Stimulated activated CD8-positive, alpha-beta memory T cell treated with anti-CD3 and anti-CD28 coated beads, Interleukin-12 subunit alpha, Interleukin-12 subunit beta, amount 100 ng/mL, for 24 hours (primary cell): Measurements from ENCODE around the gene NDUFB4.

ENCODE experiments used
- DNase-seq: peaks from one replicate; pipeline ENCODE4 v3.0.0-alpha.2; 2020; ENCODE audit errors: extremely low read depth

The NDUFB4 gene

DNA sequence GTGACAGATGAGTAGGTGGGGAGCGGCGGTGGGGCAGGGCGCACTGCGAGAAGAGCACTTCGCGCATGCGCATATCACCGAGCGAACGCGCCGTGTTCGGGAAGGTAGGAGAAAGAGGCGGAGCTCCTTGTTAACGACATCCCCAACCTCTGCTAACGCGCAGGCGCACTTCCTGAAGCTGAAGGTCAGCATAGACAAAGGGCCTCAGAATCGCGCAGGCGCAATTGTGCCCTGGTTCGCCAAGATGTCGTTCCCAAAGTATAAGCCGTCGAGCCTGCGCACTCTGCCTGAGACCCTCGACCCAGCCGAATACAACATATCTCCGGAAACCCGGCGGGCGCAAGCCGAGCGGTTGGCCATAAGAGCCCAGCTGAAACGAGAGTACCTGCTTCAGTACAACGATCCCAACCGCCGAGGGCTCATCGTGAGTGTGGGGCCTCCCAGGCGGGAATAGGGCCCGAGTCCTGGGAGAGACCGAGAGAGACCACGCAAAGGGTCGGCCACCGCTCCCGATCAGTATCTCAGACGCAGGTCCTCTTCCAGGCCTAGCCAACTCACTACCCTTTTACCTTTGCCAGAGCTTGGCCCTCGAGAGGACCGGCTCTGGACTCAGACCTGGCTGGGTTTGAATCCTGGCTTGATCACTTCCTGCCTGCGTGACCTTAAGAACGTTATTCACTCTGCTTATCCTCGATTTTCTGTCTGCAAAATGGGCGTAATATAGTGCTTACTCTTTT is at the start of gene NDUFB4:
Gene NDUFB4 (plus strand): TSS at position 221 of the 737 bp plus-strand sequence. CDS start 24 bp downstream, at position 245.
- DNase-seq: peak; percentile 92

DNA sequence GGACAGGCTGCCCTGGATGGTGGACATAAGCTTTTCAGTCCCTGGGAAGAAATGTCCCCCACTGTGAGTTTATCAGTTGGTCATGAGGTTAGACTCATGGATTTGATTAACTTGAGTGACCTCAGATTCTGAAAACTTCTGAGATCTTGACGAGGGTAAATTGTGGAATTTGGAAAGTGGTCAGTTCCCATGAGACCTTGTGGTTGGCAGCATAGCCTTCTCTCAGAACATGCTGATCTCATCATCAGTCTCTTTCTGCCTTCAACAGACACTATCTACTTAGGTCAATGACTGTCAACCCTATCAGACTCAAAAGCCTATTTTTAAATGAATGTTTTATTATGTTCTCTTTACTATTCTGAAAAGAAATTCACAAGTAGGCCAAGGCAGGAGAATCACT is 45.6 kb upstream of the NDUFB4 start:
- no peak for DNase-seq

DNA sequence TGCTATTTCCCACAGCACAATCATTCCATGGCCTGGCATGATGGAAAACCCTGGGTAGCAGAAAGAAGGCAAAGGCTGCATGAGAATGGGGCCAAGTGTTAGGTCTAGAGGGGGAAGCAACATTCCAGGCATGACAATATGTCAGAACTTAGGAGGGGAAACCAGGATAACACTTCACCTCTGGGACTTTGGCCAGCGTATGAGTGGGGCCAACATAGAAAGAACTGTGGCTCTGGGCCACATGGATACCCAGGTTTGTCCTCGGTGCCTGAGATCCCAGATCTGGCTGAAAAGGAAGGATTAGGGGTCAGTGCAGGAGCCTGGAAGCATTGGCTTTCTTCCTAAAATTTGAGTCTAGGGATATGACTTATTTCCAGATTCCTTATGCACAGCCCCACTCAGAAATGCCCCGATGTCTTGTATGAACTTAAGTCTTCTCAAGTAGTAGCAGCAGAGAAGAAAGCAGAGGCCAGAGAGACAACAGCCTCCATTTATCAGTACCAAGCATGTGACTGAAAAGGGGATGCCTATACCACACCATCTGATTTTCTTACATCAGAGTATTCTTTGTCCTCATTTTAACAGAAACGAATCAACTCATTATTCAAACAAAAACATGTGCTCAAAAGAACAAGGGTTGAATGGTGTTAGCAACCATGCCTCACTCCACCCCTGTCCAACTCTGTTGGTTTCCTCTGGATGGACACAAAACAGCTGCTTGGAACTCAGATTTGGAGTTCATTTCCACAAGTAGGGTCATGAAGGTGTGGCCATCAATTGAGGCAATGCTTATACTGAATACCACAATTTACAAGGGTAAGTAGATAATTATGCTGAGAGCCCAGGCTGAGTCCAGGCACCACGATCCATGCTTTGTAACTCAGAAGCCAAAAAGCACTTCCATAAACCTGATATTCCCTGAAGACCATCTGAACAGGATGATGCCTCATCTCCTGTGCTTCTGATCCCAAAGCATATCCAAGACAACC is 43.7 kb upstream of the NDUFB4 start:
- no peak for DNase-seq

DNA sequence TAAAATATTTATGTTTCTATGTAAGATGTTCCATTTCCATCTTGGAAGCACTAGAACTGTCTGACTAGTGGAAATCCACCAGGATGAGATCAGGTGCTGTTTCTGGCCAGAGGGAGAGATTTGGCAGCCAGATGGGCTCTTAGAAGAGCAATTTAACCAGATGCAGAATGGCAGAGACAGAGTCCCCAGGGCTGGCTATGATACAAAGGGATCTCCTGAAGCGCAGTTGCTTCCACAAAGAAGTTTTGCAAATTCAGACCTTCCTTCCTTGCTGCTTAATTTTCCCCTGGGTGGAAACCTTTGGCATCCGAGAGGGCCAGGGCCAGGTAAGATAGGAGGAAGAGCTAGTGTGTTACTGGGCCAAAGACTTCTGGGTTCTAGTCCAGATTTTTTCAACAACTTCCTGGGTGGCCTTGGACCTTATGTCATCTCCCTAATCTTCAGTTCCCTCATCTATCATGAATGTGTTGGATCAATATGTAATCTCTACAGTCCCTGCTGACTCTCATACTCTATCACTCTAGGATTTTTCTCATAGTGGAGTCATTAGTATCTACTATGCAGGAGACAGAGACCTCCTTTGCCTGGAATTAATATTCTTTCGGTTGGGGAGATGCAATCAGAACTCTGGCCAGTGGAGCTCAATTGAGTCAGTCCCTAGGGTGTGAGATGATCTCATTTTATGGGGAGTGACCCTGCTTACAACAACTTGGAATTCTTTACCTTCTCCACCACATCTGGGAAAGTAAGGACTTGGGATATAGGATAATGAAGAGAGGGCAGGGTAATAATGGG is 41.1 kb upstream of the NDUFB4 start:
- DNase-seq: no peak

DNA sequence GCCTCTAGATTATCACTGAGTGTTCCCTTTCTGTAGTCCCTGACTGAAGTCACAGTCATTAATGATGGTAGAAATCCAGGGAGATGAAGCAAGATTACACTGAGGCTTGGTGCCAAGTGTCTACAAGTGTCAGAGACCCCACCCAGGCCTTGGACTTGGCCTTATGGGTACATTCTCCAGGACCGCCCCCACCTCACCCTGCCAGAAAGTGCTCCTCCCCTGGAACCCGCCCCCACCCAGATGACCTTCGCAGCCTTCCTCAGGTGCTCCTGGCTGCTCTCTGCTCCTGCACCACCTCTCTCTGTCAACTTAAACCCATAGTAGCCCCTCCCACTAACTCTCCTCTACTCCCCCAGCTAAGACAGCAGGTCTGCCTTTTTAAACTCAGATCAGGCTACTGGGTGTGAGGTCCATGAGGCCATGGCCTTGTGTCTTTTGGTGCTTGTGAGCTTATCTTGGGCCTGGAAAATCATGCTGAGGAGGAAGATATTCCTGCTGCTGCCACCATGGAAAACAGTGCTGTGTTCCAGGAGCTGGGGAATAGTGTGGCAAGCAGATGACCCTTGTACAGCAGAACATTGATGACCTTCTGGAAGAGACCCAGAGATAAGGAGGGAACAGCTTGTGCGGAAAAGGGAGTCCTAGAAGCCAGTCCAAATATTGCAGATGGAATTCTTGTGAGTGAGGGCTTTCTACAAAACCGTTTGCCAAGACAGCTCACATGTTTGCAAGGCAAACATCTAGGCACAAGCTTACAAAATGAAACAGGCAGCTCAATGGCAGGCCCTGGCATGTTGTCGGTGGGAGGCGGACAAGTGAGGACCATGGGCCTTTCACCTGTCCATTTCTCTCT is 40.3 kb upstream of the NDUFB4 start:
- no peak for DNase-seq

DNA sequence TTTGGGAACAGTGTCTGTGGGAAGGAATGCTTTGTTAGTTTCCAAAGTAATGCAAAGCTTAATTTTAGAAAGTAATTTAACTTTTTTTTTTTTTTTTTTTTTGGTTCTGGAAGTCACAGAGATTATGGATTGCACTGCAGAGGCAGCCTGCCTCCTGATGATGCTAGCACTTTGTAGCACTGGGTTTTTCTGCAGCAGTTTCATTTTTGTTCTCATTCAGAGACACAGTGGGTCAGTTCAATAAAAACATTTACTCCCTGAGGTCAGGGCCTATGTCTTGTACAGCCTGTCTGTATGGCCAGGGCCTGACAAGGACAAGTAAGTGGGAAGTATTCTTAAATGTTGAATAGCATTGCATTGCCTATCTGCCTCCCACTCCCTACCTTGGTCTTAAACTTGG is 39.0 kb upstream of the NDUFB4 start:
- DNase-seq: no peak

DNA sequence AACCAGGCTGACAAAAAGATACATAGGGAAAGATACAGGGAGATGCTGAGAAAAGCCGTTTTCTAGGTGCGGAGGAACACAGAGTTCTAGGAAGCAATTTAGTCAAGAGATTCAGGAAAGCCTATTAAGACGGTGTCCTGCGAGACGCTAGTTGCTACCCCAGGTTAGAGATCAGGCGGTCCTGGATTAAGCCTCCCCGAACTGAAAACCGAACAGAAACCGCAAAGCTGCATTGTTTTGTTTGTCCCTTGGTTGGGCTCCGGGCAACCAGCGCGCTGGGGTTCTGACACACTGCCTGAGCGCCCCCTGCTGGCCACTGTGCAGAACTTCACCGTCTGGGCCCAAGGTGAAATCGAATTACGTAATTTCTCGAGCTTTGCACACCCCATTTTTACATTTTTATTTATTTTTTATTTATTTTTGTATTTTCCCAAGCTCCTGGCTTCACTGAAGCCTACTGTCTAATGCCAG is 37.3 kb upstream of the NDUFB4 start:
- DNase-seq: peak; percentile 50

DNA sequence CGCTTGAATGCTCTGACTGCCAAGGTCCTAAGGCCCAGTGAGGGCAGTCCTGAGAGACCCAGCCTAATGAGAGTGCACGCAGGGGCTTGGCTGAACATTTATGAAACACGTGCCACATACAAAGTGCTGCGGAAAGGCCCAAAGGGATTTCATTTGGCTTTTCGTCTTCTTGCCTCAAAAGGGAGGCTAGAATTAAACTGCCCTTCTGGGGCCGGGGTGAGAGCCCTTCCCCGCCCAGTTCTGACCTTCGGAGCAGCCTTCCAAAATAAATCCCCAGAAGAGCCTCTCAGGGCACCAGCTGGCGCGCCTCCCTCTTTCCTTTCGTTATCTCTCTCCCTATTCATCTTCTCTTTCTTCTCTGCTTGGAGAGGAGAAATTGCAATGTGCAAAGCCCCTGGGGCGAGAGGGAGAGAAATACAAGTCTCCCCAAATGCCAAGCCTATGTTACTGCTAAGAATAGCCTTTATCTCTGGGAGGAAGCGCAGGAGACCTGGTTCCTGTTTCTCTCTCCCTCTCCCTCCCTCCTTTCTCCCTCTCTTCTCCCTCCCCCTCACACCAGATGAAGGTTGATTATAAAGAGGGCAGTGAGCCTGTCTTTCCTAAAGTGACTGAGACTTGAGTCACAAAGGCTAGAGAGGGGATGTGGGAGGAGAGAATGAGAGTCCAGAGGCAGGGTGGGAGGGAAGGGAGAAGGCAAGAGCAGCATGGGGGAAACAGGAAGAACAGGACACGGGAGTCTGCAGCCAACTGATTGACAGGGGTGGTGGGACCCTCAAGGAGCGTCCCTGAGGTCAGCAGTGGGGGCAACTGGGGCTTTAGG is 36.7 kb upstream of the NDUFB4 start:
- DNase-seq: no peak

DNA sequence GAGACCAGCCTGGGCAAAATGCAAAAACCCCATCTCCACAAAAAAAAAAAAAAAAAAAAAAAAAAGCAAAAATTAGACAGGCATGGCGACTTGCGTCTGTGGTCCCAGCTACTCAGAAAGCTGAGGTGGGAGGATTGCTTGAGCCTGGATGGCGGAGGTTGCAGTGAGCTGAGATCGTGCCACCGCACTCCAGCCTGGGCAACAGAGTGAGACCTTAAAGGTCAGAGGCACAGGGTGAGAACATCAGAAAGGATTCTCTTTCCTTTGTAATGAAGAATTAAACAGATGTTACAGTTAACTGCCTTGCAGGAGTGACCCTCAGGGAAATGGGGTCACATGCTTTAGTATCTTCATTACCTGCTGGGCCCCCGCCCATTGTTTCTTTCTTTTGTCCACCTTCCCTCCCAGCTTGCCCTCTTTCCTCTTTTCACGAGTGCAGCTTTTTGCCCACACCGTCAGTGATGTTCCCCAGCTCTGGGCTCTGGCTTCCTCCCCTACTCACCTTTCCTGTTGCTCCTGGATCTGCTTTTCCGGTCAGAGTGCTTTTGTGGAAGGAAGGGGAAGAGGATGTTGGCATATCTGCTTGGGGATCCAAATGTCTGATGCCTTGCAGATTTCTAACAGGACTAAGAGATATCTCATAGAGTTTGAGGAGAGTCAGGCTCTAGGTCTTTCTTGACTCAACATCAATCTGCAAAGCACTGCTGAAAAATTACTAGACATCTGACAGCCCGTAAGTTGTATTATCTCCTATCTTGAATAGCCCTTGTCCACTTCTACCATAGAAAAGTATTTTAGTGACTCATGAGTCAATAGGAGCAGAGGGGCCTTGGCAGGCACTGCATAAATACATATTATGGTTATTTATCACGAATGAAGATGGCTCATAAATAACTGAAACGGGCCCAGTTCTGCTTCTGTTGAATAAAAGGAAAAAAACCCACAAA is 35.6 kb upstream of the NDUFB4 start:
- no peak for DNase-seq

DNA sequence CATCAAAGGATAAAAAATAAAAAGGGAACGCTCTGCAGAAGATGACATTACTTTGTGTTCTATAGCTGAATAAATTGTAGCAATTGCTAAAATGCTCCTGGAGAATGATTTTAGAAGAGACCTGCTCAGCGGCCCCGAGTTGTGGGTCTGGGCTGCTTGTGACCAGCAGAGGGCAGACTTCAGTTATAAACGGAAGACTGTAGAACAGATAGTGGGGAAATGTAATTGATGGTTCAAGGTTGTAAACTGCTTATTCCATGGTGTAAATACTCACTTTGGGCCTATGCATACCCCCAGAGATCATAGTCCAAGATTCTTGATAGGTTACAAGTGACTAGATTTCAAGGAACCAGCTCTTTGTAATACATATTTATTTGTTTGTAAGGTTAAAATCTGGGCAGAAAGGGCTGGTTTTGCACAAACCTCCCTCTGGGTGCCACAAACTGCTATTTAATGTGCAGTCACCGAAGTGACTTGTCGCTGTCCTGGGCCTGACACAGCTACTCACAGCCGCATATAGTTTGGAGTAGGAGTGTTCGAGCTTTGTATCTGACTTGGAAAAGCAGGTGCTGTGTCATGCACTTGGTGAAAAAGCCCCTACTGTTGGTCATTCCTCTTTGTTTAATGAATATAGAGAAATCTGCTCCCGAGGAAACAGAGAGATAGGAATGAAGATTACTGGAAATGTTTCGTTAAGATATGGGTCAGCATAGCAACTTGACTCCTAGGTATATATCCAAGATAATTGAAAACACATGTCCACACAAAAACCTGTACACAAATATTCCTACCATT is 34.7 kb upstream of the NDUFB4 start:
- peak; percentile 21 for DNase-seq

DNA sequence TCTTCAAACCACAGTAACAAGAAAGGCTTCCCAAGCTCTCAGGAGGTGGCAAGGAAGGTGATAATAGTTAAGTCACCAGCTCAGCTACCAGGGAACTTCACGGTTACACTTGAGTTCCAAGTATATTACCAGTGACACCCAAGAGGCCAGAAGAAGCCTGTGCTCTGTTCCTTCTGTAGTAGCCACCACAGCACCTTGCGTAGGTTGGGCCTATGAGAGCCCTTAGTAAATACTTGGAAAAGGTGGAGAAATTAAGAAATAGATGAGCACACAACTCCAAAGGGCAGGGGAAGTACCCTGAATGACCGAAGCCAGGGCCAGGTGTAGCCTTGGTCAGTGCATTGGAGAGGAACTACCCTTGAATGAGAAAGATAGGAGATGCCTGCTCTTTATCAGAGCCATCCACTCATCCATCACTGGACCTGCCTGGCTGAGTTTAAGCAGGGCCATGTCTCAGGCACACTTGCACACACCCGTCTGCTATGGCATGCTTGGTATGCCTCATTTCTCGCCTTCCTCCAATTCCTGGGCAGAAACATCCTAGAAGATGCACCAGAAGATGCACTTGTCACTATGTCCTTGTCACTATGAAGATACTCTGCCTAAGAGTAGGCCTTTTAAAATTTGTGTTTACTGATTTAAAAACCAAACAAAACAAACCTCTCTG is 32.6 kb upstream of the NDUFB4 start:
- DNase-seq: no peak

DNA sequence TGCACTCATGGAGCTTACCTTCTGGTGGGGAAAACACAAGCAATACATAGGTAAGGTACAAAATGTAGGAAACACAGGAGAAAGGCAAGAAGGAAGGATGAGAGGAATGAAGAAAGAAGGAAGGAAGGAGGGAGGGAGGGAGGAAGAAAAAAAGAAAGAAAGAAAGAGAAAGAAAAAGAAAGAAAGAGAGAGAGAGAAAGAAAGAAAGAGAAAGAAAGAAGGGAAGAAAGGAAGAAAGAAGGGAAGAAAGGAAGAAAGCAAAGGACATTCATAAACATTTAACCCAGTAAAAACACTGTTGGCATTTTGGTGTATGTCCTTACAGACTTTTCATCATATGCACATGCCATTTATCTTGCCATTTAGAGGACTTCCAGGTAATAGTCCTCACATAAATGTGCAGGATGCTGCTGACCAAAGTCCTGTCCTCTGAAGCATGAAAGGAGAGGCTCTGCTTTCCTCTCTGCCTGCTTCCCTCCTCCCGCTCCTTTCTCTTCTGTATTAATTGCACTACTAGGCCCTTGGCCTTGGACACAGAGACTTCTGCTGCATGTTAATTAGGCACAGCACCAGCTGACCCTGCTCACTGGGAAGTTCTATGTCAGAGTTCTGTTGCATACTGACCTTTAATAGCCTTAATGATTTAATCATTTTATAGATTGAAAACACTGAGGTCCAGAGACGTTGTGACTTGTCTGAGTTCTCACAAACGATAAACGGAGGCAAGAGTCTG is 29.7 kb upstream of the NDUFB4 start:
- DNase-seq: no peak

DNA sequence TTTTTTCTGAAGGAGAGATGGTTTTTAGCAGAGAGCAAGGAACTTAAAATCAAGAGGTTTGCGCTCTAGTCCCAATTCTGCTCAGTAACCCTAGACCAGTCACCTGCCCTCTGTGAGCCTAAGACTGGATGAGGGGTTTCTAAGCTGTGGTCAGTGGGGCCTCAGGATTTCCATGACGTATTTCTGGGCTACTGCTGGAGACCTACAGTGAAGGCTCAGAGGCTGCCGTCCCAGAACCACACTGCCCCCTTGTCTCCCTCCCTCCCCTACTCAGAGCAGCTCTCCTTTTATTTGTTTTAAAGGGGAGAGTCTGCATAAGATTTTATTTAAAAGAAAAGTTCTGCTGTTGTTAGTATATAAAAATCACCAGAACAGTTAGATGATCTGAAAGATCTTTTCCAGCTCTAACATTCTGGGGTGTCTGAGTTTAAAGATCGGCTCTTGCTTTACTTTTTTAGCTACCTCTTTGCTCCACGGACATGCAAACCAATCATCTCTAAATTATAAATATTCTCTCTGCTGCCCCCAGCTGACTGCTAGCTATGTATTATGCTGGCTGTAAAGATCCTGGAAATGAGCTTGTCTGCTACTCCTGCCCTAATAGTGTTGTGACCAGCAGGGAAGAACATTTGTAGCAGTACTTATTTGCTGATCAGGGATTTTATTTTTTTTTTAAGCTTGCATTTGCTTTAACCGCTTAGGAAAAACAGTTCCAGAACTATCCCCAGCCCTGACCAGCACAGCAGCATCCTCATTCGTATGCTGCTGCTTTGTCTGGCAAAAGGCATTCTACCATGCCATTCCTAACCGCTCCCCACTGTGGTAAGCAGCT is 28.6 kb upstream of the NDUFB4 start:
- no peak for DNase-seq

DNA sequence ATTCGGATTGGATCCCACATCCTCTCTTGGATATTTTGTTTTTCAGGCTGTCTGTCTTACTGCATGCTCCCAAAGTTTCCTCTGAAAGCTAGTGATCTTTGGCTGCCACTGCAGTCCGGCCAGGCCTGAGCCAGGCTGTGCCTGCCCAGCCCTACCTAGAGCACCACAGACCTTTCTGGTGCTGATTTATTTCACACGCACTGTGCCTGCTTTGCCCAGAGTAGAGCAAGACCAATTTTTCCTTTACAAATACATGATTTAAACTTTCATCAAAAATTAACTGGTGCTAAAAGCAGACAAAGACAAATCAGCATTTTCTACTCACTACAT is 28.0 kb upstream of the NDUFB4 start:
- DNase-seq: no peak

DNA sequence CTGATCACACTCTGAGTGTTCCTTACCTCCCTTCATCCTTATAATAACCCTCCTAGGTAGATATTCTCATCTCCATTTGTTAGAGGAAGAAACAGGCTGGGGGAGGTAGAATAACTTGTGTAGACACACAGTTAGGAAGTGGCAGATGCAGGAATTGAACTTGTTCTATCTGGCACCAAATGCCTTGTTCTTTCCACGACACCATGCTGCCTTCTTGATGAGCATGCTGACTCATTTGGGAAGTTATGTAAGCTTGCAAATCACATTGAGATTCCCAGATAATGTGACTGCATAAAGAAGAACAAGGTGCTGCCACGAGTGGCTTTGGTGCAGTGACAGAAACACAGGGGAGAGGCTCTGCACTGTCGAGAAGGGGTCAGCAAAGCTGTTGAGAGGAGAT is 27.5 kb upstream of the NDUFB4 start:
- no peak for DNase-seq
